HL-60 (cell line): Measurements from ENCODE around the gene DAP.

Source experiments
- DNase-seq, 2 experiments: peaks; one replicate each; pipeline ENCODE4 v3.0.0-alpha.2; 2010 to 2020; ENCODE audit warnings: low read depth in 1 of 2, low spot score in 1 of 2
- H3K27ac ChIP-seq: fragments of 250-450 bp; sonication (Bioruptor Pico); replicated peaks from 2 replicates; pipeline ENCODE4 v1.5.1; 2020; ENCODE audit warnings: mild to moderate bottlenecking, moderate library complexity
- H3K27me3 ChIP-seq: fragments of 250-450 bp; sonication (Bioruptor Pico); 2 replicates; pipeline ENCODE4 v1.5.1; 2021; ENCODE audit warnings: mild to moderate bottlenecking, moderate library complexity; ENCODE audit not compliant: insufficient read depth, poor library complexity, severe bottlenecking
- H3K4me3 ChIP-seq: replicated peaks from 2 replicates; pipeline ENCODE4 v1.5.1; 2011; ENCODE audit warnings: mild to moderate bottlenecking, control low read depth, low read length; ENCODE audit not compliant: insufficient read depth
- GABPA ChIP-seq: IDR thresholded peaks from 2 replicates; pipeline ENCODE4 v1.6.1; 2012; ENCODE audit warnings: low read depth
- POLR2AphosphoS5 ChIP-seq: IDR thresholded peaks from 2 replicates; pipeline ENCODE4 v1.6.1; 2012; ENCODE audit warnings: low read depth
- SPI1 ChIP-seq: IDR thresholded peaks from 2 replicates; pipeline ENCODE4 v1.6.1; 2012; ENCODE audit warnings: low read depth, mild to moderate bottlenecking, borderline replicate concordance
- TF ChIP-seq, protein P1 (sequence below): IDR thresholded peaks from 2 replicates; pipeline ENCODE4 v1.6.1; 2012; ENCODE audit warnings: low read depth; ENCODE audit not compliant: insufficient replicate concordance
- TF ChIP-seq, protein P2 (sequence below): IDR thresholded peaks from one replicate; pipeline ENCODE4 v1.5.1; 2011; ENCODE audit warnings: low read length, control low read depth, inconsistent platforms; ENCODE audit not compliant: insufficient read depth

The DAP gene

DNA sequence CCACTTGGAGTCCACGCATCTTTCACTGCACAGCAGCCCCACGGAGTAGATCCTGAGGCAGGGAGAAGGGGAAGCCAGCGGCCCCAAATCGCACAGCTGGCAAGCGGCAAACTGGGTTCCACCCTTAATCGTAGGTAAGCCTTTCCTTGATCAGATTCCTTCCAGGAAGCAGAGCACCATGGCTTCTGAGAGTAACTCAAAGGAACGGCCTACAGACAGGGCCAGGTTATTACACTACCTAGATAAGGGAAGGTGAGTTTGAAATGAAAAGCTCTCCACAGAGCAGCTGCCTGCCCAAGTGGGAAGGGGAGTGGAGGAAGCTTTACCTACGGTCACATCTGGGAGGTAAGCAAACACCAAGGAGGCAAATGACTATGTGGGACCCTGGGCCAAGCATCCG, 7.9 kb downstream of the DAP start:
- no peak for TF ChIP-seq POLR2AphosphoS5
- no peak for TF ChIP-seq GABPA
- no peak for TF ChIP-seq SPI1
- TF ChIP-seq, protein P1, sequence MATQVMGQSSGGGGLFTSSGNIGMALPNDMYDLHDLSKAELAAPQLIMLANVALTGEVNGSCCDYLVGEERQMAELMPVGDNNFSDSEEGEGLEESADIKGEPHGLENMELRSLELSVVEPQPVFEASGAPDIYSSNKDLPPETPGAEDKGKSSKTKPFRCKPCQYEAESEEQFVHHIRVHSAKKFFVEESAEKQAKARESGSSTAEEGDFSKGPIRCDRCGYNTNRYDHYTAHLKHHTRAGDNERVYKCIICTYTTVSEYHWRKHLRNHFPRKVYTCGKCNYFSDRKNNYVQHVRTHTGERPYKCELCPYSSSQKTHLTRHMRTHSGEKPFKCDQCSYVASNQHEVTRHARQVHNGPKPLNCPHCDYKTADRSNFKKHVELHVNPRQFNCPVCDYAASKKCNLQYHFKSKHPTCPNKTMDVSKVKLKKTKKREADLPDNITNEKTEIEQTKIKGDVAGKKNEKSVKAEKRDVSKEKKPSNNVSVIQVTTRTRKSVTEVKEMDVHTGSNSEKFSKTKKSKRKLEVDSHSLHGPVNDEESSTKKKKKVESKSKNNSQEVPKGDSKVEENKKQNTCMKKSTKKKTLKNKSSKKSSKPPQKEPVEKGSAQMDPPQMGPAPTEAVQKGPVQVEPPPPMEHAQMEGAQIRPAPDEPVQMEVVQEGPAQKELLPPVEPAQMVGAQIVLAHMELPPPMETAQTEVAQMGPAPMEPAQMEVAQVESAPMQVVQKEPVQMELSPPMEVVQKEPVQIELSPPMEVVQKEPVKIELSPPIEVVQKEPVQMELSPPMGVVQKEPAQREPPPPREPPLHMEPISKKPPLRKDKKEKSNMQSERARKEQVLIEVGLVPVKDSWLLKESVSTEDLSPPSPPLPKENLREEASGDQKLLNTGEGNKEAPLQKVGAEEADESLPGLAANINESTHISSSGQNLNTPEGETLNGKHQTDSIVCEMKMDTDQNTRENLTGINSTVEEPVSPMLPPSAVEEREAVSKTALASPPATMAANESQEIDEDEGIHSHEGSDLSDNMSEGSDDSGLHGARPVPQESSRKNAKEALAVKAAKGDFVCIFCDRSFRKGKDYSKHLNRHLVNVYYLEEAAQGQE, result no peak
- TF ChIP-seq, protein P2, sequence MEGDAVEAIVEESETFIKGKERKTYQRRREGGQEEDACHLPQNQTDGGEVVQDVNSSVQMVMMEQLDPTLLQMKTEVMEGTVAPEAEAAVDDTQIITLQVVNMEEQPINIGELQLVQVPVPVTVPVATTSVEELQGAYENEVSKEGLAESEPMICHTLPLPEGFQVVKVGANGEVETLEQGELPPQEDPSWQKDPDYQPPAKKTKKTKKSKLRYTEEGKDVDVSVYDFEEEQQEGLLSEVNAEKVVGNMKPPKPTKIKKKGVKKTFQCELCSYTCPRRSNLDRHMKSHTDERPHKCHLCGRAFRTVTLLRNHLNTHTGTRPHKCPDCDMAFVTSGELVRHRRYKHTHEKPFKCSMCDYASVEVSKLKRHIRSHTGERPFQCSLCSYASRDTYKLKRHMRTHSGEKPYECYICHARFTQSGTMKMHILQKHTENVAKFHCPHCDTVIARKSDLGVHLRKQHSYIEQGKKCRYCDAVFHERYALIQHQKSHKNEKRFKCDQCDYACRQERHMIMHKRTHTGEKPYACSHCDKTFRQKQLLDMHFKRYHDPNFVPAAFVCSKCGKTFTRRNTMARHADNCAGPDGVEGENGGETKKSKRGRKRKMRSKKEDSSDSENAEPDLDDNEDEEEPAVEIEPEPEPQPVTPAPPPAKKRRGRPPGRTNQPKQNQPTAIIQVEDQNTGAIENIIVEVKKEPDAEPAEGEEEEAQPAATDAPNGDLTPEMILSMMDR, result no peak
- Histone ChIP-seq H3K27me3 (no peaks in the 10 kb centered on the region), H3K4me3 (no peak overlapping the region), H3K27ac (no peak overlapping the region)
- DNase-seq, result no peak

DNA sequence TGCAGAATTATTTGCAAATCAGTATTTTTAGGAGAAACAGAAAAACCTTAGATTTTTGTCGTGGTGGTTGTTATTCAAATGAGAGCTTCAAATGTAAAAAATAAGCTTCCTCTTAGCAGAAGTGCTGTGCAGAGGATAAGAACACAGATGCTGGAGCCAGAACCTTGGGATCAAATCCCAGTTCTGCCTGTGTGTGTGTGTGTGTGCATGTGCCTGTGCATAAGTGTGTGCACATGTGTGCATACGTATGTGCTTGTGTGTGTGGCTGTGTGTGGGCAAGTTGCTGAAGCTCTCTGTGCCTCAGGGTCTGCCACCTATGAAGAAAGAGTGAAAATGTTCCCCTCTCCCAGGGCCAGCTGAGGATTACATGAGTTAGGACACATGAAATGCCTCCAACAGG, 8.6 kb downstream of the DAP start:
- no peaks in the 10 kb centered on the region for H3K27me3 ChIP-seq
- TF ChIP-seq, protein P2, result no peak
- no peak for TF ChIP-seq SPI1
- TF ChIP-seq POLR2AphosphoS5, result no peak
- no peak for TF ChIP-seq GABPA
- TF ChIP-seq, protein P1, result no peak
- no peak for DNase-seq
- H3K4me3 ChIP-seq, result no peak overlapping the region
- no peak overlapping the region for H3K27ac ChIP-seq

DNA sequence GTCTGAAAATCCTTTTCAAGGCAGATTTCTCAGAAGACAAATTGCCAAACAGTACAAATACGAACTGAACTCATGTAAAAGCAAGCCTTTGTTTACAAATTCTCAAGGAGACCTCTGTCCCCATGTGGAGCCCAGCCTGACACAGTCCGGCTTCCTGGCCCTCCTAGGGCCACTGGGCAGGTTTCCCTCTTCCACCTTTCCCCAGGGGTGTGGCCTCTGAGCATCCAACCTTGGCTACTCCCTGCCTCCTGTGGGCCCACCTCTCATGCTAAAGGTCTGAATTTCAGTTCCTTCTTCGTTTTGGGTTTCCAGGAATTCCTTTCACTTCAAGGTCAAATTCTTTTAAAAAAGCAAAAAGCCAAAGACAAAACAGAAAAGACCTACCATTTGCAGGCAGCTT, 10.1 kb downstream of the DAP start:
- H3K27ac ChIP-seq, result no peak overlapping the region
- H3K4me3 ChIP-seq, result no peak overlapping the region
- DNase-seq, result no peak
- H3K27me3 ChIP-seq, result no peaks in the 10 kb centered on the region
- TF ChIP-seq POLR2AphosphoS5 (no peak), SPI1 (no peak), GABPA (no peak)
- TF ChIP-seq, protein P2, result no peak
- TF ChIP-seq, protein P1, result no peak
